ENCODE results near the gene ELP4. TPM values are rescaled to one million over a fixed set of nuclear protein-coding genes. Genes with fewer than 3 reads are reported as not detected.
"Not testable (repeated sequence)": the region's sequence is repeated elsewhere in the genome, so short reads cannot be mapped to it uniquely, and the experiment has no call there.

ELP4 gene
- polyA plus RNA-seq, 3 donors: 24.6 to 25.1 (median 24.8) TPM

- no peak for DNase-seq (ENCODE audit: extremely low read depth in 1 of 11, low read depth in 9 of 11, low spot score in 4 of 11)
Measured at GRCh38 chr11:31512117-31512516, 2.5 kb downstream of the ELP4 start.

- no peak for DNase-seq (ENCODE audit: extremely low read depth in 1 of 11, low read depth in 9 of 11, low spot score in 4 of 11)
Measured at GRCh38 chr11:31521497-31522150, 12.1 kb downstream of the ELP4 start.

GRCh38 chr11:31529189-31529588 lies 19.6 kb downstream of the ELP4 start:
- DNase-seq (ENCODE audit: extremely low read depth in 1 of 11, low read depth in 9 of 11, low spot score in 4 of 11): no peak

- no peak for DNase-seq (ENCODE audit: extremely low read depth in 1 of 11, low read depth in 9 of 11, low spot score in 4 of 11)
Measured at GRCh38 chr11:31529701-31530100, 20.1 kb downstream of the ELP4 start.

DNA sequence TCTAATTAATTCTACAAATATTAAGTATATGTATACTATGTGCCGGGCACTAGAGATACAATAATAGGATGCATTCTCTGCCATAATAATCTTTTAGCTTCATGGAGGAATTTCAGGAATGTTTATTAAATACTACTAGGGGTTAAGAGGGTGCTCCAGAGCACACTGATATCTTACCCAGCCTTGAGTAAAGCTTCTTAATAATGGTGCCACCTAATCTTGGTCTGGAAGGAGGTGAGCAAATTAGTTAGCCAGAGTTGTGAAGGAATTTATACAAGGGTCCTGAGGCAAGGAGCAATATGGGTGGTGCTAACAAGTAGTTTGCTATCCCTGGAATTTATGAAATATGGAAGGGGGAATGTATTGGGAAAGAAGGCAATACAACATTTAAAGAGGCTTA lies 21.7 kb downstream of the ELP4 start:
- no peak for DNase-seq (ENCODE audit: extremely low read depth in 1 of 11, low read depth in 9 of 11, low spot score in 4 of 11)

GRCh38 chr11:31535479-31535878 lies 25.9 kb downstream of the ELP4 start:
- DNase-seq (ENCODE audit: extremely low read depth in 1 of 11, low read depth in 9 of 11, low spot score in 4 of 11): no peak

GRCh38 chr11:31542862-31543261 lies 33.3 kb downstream of the ELP4 start:
- no peak for DNase-seq (ENCODE audit: extremely low read depth in 1 of 11, low read depth in 9 of 11, low spot score in 4 of 11)

- DNase-seq (ENCODE audit: extremely low read depth in 1 of 11, low read depth in 9 of 11, low spot score in 4 of 11): no peak
Measured at GRCh38 chr11:31555938-31556337, 46.4 kb downstream of the ELP4 start.

DNA sequence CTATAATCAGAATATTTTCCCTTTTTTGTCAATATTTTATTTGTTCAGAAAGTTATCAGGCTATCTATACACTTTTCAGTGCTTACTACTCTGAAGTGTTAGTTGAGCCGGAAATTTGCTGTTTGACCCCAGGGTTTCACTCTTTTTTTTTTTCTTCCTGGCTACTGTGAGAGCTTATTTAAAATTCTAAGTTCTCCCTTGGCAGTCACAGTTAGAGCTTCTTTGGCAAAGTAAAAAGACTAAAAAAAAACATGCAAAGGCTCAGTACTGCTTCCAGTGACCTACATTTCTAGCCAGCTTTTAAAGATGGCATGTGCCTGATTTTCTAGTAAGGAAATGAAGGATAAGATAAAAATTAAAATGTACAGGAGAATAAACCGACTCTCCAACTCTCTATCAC lies 48.4 kb downstream of the ELP4 start:
- DNase-seq (ENCODE audit: extremely low read depth in 1 of 11, low read depth in 9 of 11, low spot score in 4 of 11): no peak

DNA sequence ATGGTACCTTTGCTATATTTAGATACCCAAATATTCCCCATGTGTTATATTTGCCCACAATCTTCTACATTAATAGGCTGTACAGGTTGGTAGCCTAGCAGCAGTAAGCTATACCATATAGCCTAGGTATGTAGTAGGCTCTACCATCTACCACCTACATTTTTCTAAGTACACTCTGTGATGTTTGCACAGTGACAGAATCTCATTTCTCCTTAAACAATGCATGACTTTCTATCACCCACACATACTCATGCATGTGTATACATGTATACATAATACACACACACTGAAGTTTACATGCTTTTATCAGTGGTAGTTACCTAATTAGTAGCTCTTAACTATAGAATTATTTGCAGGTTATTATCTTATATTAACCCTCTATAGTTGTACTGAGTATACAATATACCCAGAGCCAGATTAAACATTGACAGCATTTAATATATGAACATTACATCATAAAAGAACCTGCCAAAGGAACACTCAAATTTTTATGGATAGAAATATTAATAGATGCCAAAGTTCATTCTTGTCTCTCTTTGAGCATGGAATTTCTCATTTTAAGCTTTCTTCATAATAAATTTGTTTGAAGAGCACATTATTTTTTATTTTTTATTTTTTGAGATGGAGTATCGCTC lies 51.4 kb downstream of the ELP4 start:
- no peak for DNase-seq (ENCODE audit: extremely low read depth in 1 of 11, low read depth in 9 of 11, low spot score in 4 of 11)

- DNase-seq (ENCODE audit: extremely low read depth in 1 of 11, low read depth in 9 of 11, low spot score in 4 of 11): not testable (repeated sequence)
Measured at GRCh38 chr11:31564517-31564916, 55.0 kb downstream of the ELP4 start.

DNA sequence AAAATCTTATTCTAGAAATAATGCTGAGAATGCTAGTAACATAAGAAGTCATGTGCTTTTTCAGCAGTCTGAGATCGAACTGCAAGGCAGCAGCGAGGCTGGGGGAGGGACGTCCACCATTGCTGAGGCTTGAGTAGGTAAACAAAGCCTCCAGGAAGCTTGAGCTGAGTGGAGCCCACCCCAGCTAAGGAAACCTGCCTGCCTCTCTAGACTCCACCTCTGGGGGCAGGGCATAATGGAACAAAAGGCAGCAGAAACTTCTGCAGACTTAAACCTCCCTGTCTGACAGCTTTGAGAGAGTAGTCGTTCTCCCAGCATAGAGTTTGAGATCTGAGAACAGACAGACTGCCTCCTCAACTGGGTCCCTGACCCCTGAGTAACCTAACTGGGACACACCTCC lies 64.6 kb downstream of the ELP4 start:
- DNase-seq (ENCODE audit: extremely low read depth in 1 of 11, low read depth in 9 of 11, low spot score in 4 of 11): not testable (repeated sequence)

- not testable (repeated sequence) for DNase-seq (ENCODE audit: extremely low read depth in 1 of 11, low read depth in 9 of 11, low spot score in 4 of 11)
Measured at GRCh38 chr11:31575764-31576163, 66.2 kb downstream of the ELP4 start.

- not testable (repeated sequence) for DNase-seq (ENCODE audit: extremely low read depth in 1 of 11, low read depth in 9 of 11, low spot score in 4 of 11)
Measured at GRCh38 chr11:31579412-31579811, 69.8 kb downstream of the ELP4 start.

- DNase-seq (ENCODE audit: extremely low read depth in 1 of 11, low read depth in 9 of 11, low spot score in 4 of 11): no peak
Measured at GRCh38 chr11:31582697-31583096, 73.1 kb downstream of the ELP4 start.

DNA sequence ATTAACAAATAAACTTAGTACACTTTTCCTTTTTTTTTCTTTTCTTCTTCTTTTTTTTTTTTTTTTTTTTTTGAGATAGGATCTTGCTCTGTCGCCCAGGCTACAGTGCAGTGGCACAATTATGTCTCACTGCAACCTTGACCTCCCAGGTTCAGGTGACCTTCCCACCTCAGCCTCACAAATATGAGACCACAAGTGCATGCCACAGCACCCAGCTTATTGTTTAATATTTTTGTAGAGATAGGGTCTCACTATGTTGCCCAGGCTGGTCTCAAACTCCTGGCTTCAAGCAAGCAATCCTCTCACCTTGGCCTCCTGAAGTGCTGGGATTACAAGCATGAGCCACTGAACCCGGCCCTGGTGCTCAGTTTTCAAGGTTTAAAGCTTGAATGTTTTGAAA lies 88.9 kb downstream of the ELP4 start:
- no peak for DNase-seq (ENCODE audit: extremely low read depth in 1 of 11, low read depth in 9 of 11, low spot score in 4 of 11)

DNA sequence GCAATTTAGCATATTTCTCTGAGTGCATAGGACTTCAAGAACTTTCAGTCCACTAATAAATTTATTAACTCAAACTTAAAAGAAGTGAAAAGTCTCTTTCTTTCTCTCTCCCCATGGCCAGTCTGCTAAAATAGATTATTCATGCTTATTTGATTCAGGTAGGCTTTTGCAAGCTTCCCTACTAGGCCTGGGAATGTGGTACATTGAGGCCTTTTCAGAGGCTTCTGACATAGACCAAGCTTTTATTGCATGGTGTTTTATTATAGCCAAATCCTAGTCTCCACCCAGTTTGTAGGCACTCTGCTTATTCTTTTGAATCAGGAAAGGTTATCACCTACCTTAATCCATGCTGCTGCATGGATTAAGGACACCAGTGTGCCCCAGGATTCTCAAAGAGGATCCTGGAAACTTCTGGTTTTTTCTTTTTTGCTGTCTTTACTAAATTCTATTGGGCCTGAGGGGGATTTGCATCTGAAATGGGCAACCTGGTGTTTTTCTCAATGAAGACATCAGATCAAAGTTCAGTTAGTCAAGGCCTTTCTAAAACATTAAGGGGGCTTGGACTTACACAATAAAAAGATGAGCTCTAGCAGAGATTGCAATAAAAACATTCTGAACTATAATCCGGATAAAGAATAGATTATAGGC lies 92.2 kb downstream of the ELP4 start:
- DNase-seq (ENCODE audit: extremely low read depth in 1 of 11, low read depth in 9 of 11, low spot score in 4 of 11): no peak

DNA sequence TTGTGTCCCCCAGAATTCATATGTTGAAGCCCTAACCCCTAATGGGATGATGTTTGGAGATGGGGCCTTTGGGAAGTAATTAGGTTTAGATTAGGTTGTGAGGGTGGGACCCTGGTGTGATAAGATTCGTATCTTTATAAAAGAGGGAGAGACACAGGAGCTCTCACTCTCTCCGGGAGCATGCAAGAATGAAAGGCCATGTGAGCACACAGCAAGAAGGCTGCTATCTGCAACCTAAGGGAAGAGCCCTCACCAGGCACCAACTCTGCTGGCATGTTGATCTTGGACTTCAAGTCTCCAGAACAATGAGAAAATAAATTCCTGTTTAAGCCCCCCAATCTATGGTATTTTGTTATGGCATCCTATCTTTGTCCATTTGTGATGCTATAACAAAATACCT lies 97.3 kb downstream of the ELP4 start:
- DNase-seq (ENCODE audit: extremely low read depth in 1 of 11, low read depth in 9 of 11, low spot score in 4 of 11): no peak

- no peak for DNase-seq (ENCODE audit: extremely low read depth in 1 of 11, low read depth in 9 of 11, low spot score in 4 of 11)
Measured at GRCh38 chr11:31607914-31608313, 98.3 kb downstream of the ELP4 start.

DNA sequence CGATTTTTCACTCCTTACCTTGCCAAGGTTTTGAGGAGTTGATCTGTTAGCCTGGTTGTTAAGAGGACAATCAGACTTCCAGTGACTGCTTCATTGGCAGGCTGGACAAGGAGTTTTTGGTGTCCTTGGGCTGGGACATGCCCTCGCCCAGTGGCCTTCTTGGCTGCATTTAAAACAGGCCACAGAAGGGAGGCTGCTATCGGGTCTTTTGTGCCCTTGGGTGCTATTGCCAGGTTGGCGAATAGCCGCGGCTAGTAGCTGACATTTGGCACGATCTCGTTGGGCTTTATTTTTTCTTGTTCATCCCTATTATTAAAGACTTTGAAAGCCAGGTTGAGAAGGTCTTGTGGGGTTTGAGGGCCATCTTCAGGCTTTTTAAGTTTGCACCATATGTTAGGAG lies 99.4 kb downstream of the ELP4 start:
- DNase-seq (ENCODE audit: extremely low read depth in 1 of 11, low read depth in 9 of 11, low spot score in 4 of 11): no peak

- no peak for DNase-seq (ENCODE audit: extremely low read depth in 1 of 11, low read depth in 9 of 11, low spot score in 4 of 11)
Measured at GRCh38 chr11:31610544-31610943, 101.0 kb downstream of the ELP4 start.

Measured in renal cortex interstitium (tissue), 11 donors.